Epithelial cell of proximal tubule (primary cell): ENCODE results near the gene AKAP13. TPM values are rescaled to one million over a fixed set of nuclear protein-coding genes. Genes with fewer than 3 reads are reported as not detected.

Experiments
- DNase-seq: peaks from one replicate; pipeline ENCODE4 v3.0.0-alpha.2; 2011; ENCODE audit warnings: low read depth
- H3K4me3 ChIP-seq: 2 replicates; pipeline ENCODE4 v1.5.1; 2011; ENCODE audit warnings: low read depth, mild to moderate bottlenecking, low read length
- total RNA-seq: library from RNA; depleted of rRNA; stranded (reverse); fragments of >200 nt; gene quantifications from 2 replicates; pipeline ENCODE4 v1.2.3, GENCODE V29; 2015
- TF ChIP-seq, protein P1 (sequence below): conservative IDR thresholded peaks from 2 replicates; pipeline ENCODE4 v1.5.1; 2012; ENCODE audit warnings: low read depth, mild to moderate bottlenecking, low read length

The AKAP13 gene
- total RNA-seq, 1 donor from 2014 or later: 40.9 TPM

DNA sequence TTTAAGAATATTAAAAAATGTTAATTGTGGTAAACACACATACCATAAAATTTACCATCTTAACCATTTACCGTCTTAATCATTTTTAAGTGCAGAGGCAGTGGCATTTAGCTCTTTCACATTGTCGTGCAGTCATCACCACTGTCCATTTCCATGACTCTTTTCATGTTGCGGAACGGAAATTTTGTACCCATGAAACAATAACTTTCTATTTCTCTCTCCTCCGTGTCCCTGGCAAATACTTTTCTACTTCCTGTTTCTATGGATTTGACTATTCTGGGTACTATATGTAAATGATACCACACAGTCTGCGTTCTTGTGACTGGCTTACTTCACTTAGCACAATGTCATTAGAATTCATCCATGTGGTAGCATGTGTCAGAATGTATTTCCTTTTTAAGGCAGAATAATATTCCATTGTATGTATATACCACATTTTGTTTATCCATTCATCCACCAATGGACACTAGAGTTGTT lies 27.9 kb downstream of the AKAP13 start:
- no peak for DNase-seq
- TF ChIP-seq, protein P1, sequence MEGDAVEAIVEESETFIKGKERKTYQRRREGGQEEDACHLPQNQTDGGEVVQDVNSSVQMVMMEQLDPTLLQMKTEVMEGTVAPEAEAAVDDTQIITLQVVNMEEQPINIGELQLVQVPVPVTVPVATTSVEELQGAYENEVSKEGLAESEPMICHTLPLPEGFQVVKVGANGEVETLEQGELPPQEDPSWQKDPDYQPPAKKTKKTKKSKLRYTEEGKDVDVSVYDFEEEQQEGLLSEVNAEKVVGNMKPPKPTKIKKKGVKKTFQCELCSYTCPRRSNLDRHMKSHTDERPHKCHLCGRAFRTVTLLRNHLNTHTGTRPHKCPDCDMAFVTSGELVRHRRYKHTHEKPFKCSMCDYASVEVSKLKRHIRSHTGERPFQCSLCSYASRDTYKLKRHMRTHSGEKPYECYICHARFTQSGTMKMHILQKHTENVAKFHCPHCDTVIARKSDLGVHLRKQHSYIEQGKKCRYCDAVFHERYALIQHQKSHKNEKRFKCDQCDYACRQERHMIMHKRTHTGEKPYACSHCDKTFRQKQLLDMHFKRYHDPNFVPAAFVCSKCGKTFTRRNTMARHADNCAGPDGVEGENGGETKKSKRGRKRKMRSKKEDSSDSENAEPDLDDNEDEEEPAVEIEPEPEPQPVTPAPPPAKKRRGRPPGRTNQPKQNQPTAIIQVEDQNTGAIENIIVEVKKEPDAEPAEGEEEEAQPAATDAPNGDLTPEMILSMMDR: no peak
- H3K4me3 ChIP-seq: no peak overlapping the region

DNA sequence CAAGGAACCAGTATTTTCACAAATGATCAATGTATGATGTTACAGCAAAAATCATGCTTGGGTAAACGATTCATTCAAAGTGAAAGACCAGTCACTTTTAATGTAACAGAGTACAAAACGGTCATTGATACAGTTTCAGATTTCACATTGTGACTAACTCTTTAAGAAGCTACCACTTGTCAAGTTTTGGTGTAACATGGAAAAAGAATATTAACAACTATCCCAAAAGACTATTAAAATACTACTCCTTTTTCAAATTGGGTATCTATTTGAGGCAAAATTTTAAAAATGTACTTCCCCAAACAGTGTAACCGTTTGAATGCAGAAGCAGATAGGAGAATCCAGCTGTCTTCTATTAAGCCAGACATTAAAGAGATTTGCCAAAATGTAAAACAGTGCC lies 31.7 kb downstream of the AKAP13 start:
- TF ChIP-seq, protein P1: no peak
- no peak overlapping the region for H3K4me3 ChIP-seq
- no peak for DNase-seq

GRCh38 chr15:85412956-85413854 lies 32.8 kb downstream of the AKAP13 start:
- peak; percentile 92 for DNase-seq
- H3K4me3 ChIP-seq: no peak overlapping the region
- TF ChIP-seq, protein P1: no peak

DNA sequence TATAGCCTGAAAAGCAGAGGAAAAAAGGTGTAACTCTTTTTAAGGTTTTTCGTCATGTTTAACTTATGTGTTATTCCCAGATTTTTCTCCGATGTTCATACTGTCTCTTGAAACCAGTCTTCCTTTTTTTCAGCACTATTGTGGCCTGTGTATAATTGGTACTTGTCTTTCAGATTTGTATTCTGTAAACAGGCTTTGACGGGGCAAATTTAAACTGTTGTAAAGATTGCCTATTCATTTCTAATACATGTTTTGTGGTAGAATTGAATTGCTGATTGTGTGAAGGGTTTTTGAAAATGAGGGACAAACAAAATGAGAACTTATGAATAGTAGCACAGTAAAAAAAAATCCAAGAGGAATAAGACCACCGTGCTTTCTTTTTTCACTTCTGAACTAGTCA lies 33.6 kb downstream of the AKAP13 start:
- no peak overlapping the region for H3K4me3 ChIP-seq
- no peak for DNase-seq
- TF ChIP-seq, protein P1: no peak

GRCh38 chr15:85414495-85414894 lies 34.1 kb downstream of the AKAP13 start:
- DNase-seq: no peak
- TF ChIP-seq, protein P1: no peak

DNA sequence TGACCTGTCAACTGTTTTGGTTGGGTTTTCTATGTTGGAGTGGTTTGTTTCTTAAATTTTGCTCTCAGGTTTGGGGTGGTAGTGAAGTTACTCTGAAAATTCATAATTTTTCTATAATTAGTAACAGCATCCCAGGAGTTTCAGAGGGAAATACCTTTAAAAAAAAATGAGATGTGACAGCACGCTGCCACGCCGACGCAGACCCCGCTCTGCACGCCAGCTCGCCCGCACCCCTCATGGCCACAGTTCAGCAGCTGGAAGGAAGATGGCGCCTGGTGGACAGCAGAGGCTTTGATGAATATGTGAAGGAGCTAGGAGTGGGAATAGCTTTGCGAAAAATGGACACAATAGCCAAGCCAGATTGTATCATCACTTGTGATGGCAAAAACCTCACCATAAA lies 34.6 kb downstream of the AKAP13 start:
- TF ChIP-seq, protein P1: no peak
- DNase-seq: no peak
- H3K4me3 ChIP-seq: no peak overlapping the region

More at GRCh38 chr15:85414495-85414894, 34.1 kb downstream of the AKAP13 start:
- H3K4me3 ChIP-seq: no peak overlapping the region
